Left lobe of liver (tissue), 2 donors: Measurements from ENCODE around the gene C3orf49. TPM values are rescaled to one million over a fixed set of nuclear protein-coding genes. Genes with fewer than 3 reads are reported as not detected.

Source experiments
- ATAC-seq: fragments of 200-7000 bp; cut with Tn5 transposase; one replicate; pipeline ENCODE4 v1.9.1; 2020; ENCODE audit warnings: mild to moderate bottlenecking, moderate library complexity
- DNase-seq: peaks from one replicate; pipeline ENCODE4 v3.0.0-alpha.2; 2020; ENCODE audit warnings: low spot score
- total RNA-seq: library from RNA; stranded (reverse); gene quantifications from one replicate; pipeline ENCODE4 v1.2.1, GENCODE V29; 2021
- donor health status: DM: no; HTN: no; CAD: no; lungs with moderate emphysema.
- donor health status: DM: no; HTN: yes; CAD: no.

The C3orf49 gene, protein sequence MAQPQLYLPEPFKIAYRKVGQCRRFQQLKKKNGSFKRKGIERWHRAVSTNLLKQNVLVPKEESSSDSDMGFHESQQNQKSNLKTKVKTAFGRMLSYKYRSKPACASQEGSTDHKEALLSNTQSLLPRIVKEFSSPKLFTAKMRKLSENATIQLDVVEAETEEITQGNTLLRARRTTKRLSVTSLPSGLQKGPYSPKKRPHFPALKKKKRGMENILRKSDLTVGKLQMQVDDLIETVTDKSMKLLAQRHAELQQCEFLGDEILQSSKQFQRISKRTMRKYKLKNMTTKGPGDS
- not detected for total RNA-seq

DNA sequence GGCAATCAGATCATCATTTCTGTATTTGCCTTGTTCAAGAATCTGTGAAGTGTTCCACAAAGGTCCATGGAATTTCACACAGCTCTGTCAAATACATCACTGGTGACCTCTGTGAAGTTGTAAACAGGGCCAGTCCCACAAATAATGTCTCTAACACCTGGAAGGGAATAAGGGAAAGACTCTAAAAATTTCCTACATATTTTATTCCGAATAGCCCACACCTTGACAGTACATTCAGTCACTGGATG lies at the start of gene C3orf49:
Gene C3orf49 (plus strand): TSS at position 149 of the 248 bp plus-strand sequence. CDS start 173 bp downstream, outside the sequence.
- DNase-seq (no peak), ATAC-seq (no peak)

DNA sequence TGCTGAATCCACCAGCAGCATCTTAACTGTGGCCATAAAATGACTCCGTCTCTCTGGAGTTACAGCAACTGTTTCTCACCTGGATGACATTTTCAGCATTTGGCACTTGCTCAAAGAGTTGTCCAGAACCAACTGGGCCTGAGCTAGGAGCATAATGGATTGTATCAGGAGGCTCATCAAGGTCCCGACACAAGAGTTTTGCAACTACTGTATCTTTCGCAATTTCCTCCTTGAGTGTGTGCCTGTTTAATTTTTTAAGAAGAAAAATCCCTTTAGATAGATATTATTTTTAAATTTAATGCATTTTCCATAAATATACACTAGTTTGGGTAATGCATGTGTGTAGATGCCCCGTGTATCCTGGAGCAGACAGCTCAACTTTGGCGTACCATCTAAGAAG lies 44.3 kb upstream of the C3orf49 start:
- ATAC-seq (no peak), DNase-seq (no peak)

GRCh38 chr3:63779227-63779626 lies 39.9 kb upstream of the C3orf49 start:
- DNase-seq, result no peak
- no peak for ATAC-seq

- no peak for ATAC-seq
- DNase-seq, result no peak
These were observed 27.1 kb upstream of the C3orf49 start for GRCh38 chr3:63791974-63792373.

GRCh38 chr3:63795438-63795837 lies 23.7 kb upstream of the C3orf49 start:
- ATAC-seq (no peak), DNase-seq (no peak)

GRCh38 chr3:63798544-63798943 lies 20.6 kb upstream of the C3orf49 start:
- no peak for DNase-seq
- no peak for ATAC-seq

DNA sequence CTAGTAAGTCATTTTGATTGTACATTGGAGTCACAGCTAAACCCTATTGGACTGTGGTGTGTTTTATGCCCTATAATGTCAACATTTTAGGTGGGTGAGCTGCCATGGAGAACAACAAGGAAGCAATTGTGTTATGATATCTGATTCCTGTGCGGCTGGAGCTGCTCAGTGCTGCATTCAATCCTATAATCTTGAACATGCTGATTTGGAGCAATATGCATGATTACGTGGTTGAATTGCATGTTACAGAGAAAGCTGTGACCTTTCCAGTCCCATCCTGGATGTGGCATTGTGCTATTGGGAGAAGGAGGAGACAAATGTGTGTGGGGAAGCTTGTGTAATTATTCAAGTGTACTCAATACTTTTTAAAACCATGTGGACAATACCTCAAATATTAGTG lies 20.1 kb upstream of the C3orf49 start:
- ATAC-seq (no peak), DNase-seq (no peak)

- no peak for DNase-seq
- ATAC-seq, result no peak
These were observed 19.0 kb upstream of the C3orf49 start for GRCh38 chr3:63800097-63800496.

- DNase-seq (no peak), ATAC-seq (no peak)
These were observed 15.2 kb upstream of the C3orf49 start for GRCh38 chr3:63803911-63804310.

DNA sequence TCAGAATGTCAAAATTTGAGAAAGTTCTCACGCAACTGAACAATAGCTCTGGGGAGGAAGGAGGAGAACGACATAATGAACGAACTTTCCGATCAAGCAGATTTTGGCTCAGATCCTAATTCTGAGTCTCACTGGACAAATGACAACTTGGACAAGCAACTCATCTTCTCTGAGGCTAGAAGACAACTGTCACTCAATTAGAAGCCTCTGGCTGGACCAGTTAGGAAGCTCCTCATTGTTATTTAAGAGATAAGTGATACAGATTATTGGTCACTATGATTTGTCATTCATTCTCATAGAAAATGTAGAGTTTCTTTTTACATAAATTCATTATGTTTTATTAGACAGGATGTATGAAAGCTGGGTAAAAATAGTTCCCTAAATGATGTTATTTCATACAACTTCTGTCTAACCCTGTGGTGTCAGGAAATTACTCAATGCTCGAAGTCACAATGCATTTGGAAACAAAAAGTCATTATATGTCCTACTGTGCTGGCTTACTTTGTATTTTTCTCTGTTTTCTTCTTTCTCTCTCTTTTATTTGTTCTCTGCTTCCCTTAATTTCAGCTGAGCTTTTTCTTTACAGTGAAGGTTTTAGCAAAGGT lies 11.0 kb upstream of the C3orf49 start:
- DNase-seq, result no peak
- ATAC-seq, result no peak

DNA sequence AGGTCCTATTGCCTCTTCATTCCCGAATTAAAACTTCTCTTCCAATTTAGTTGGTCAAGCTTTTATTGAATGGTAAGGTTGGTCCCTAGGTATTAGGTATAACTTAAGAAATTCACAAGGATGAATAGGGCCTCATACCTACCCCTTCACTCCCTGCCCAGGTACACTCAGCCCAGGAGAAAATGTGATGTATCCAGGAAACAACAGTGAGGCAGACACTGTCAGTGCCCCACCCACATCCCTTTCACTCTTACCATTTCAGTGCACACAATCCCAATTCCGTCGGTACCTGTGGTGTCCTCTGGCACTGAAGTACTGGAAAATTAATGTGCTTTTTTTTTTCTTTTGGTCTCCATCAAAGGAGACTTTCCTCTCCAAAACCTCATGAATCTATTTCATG lies 10.5 kb upstream of the C3orf49 start:
- no peak for ATAC-seq

GRCh38 chr3:63809607-63810006 lies 9.5 kb upstream of the C3orf49 start:
- DNase-seq (no peak), ATAC-seq (no peak)

More for the DNA sequence above, 10.5 kb upstream of the C3orf49 start:
- no peak for DNase-seq

- no peak for DNase-seq
- peak; percentile 65 for ATAC-seq
These were observed 4.9 kb upstream of the C3orf49 start for GRCh38 chr3:63814237-63814636.

GRCh38 chr3:63817225-63817624 lies 1.9 kb upstream of the C3orf49 start:
- ATAC-seq (no peak), DNase-seq (no peak)

DNA sequence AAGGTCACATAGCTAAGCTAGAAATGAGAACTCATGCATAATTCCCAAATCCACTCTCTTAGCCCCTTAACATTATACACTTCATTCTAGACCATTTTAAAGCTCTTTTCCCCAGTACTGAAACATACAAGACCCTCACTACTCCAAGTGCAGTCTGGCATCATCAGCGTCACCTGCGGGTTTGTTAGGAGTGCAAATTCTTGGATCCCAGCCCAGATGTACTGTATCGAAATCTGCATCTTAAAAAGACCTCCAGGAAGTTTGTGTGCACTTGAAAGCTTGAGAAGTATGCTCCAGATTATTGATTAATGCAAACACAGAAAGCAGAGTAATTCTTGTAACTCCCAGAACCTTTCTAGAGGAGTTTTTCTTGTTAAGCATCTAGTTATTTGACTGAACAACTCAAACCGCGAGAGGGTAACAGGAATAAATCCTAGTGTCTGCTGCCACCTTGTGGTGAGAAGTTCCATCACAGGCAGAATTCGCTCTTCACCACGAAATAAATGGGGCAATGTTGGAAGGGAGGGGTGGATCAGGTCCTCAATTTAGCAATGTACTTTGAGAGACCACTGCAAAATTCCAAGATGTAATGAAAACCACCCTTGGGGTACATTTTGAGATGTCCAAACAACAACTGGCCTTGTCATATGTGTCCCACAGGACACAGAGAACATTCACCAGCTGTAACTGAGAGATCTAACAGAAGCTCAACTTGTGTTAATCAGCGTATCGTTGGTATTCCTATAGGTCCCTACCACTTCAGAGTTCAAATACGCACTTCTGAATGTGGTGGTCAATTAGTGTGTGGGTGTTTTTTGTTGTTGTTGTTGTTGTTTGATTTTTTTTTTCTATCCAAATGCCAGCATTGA lies 583 bp upstream of the C3orf49 start:
- ATAC-seq, result peak; percentile 93

GRCh38 chr3:63824309-63824708 lies 5.2 kb downstream of the C3orf49 start:
- DNase-seq (no peak), ATAC-seq (no peak)

More for the DNA sequence above, 583 bp upstream of the C3orf49 start:
- DNase-seq, result peak; percentile 55

GRCh38 chr3:63830526-63830925 lies 11.4 kb downstream of the C3orf49 start:
- ATAC-seq (no peak), DNase-seq (no peak)

- DNase-seq (no peak), ATAC-seq (no peak)
These were observed 13.3 kb downstream of the C3orf49 start for GRCh38 chr3:63832395-63832794.

GRCh38 chr3:63841704-63842103 lies 22.6 kb downstream of the C3orf49 start:
- ATAC-seq (no peak), DNase-seq (no peak)

- DNase-seq (no peak), ATAC-seq (no peak)
These were observed 23.0 kb downstream of the C3orf49 start for GRCh38 chr3:63842127-63842526.

DNA sequence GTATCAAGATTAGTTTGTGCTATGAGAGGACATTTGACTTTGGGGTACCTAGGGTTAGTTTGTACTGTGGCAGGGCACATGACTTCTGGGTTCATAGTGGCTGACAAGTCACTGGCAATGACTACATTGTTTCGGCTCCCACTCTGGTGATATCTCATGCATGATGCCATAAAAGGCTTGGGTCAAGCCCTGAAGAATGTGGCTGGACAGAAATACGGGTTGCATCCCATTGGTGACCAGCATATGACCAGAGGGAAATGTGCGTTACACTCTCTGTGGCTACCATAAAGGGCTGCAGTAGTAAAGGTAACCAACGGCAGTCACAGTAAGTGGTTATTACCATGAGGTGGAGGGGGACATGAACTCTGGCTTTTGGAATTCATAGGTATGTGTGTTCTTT lies 26.1 kb downstream of the C3orf49 start:
- DNase-seq, result no peak
- ATAC-seq, result no peak
